ENCODE results near the gene GLI3.

GRCh38 chr7:42183547-42183946 is 53.5 kb downstream of the GLI3 start:
- no peak for TF ChIP-seq POLR2AphosphoS5 (IDR thresholded peaks at IDR 0.05)
- TF ChIP-seq POLR2A (IDR thresholded peaks at IDR 0.05) = no peak
- TF ChIP-seq CTCF (IDR thresholded peaks at IDR 0.05) = no peak
- no peak for TF ChIP-seq EP300 (IDR thresholded peaks at IDR 0.05)

Data from stomach (tissue), 4 donors.